Activated T-cell treated with anti-CD3 and anti-CD28 coated beads, Interleukin-2, amount 50 U/mL, for 24 hours (primary cell): ENCODE measurements around the gene ENTPD6.

Experiments used
- DNase-seq: peaks from one replicate; pipeline ENCODE4 v3.0.0-alpha.2; 2020
- H3K27ac Mint-ChIP-seq: 2 replicates; pipeline ENCODE4 v1.8.0; 2020; ENCODE audit warnings: mild to moderate bottlenecking, mixed read lengths
- H3K27me3 Mint-ChIP-seq: 2 replicates; pipeline ENCODE4 v1.8.0; 2020; ENCODE audit warnings: mixed read lengths
- H3K36me3 Mint-ChIP-seq: 2 replicates; pipeline ENCODE4 v1.8.0; 2020; ENCODE audit warnings: low read depth, mixed read lengths
- H3K4me1 Mint-ChIP-seq: 2 replicates; pipeline ENCODE4 v1.8.0; 2020; ENCODE audit warnings: low read depth, mixed read lengths
- H3K4me3 Mint-ChIP-seq: 2 replicates; pipeline ENCODE4 v1.8.0; 2020; ENCODE audit warnings: mild to moderate bottlenecking, moderate library complexity, mixed read lengths
- H3K9me3 Mint-ChIP-seq: 2 replicates; pipeline ENCODE4 v1.8.0; 2020; ENCODE audit warnings: mixed read lengths

The ENTPD6 gene

DNA sequence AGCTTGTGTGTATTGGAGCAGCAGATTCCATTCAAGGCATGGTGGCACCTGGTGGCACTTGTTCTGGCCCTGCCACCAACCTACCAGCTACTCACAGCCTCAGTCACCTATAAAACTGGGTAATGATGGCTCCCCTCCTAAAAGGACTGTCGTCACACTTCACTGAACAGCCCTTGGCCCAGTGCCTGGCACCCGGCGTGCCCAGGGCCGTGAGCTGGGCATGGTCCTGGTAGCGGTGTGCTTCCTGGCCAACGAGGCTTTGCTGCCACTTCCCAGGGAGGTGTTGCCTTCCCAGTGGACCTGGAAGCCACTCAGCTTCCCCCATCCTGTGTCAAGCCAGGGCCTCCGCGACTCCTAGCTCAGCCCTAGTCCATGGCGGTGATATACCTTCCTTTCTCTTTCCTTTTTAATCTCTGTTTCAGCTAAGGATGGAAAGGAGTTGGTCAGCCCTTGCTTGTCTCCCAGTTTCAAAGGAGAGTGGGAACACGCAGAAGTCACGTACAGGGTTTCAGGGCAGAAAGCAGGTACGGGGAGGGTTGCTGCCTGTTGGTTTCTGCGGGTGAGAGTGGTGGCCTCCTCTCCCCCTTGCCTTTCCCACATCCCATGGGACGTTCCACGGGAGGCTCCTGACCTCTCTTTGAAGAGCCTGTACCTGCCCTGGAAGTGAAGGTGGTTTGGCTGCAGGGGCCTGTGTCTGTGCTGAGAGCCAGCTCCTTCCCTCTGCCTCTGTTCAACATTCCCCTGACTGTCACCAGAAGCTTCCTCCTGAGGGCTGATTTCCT lies 25.5 kb downstream of the ENTPD6 start:
- no peak for DNase-seq
- H3K27ac Mint-ChIP-seq, result no peak overlapping the region
- peaks cover 66% of the 10 kb centered on the region for H3K36me3 Mint-ChIP-seq
- no peak overlapping the region for H3K4me3 Mint-ChIP-seq
- H3K27me3 Mint-ChIP-seq, result no peaks in the 10 kb centered on the region
- peaks cover 19% of the 10 kb centered on the region for H3K4me1 Mint-ChIP-seq
- no peaks in the 10 kb centered on the region for H3K9me3 Mint-ChIP-seq

DNA sequence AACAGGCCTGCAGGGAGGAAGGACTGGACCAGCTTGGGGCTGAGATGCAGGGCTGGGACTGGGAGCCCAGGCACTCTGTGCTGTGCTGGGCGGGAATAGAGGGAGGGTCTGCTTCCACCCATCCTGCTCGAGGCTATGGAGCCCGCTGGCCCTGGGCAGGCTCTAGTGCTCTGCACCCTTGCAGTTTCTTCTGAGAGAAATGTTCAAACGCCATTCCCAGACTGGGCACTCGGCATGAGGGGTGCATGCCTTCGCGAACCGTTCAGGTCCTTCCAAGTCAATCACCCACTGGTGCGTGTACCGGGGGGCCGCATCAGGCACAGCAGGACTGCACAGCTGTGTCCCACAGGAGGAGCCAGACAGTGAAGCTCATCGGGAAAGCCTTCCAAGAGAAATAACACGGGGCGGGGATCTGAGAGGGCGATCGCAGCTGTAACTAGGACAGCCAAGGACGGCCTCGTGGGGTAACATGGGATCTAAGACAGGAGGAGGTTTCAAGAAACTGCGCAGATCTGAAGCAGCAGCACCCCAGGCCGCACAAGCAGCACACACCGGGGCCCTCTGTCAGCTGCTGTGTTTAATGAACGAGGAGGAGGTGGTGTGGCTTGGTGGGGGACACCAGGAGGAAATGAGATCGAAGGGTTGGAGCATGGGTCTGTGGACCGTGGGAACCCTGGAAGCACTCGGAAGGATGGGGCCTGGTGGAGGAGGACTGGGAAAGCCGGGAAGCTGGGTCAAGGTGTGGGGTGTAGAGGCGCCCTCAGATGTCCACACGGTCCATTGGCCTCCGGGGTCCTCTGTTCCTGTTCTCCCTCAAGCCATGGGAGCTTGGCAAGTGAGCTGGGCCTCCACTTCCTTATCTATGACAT lies 26.3 kb downstream of the ENTPD6 start:
- Mint-ChIP-seq H3K27ac (peak overlapping the region; percentile 66), H3K4me1 (peaks cover 19% of the 10 kb centered on the region), H3K9me3 (no peaks in the 10 kb centered on the region), H3K36me3 (peaks cover 65% of the 10 kb centered on the region), H3K27me3 (no peaks in the 10 kb centered on the region), H3K4me3 (no peak overlapping the region)
- no peak for DNase-seq

DNA sequence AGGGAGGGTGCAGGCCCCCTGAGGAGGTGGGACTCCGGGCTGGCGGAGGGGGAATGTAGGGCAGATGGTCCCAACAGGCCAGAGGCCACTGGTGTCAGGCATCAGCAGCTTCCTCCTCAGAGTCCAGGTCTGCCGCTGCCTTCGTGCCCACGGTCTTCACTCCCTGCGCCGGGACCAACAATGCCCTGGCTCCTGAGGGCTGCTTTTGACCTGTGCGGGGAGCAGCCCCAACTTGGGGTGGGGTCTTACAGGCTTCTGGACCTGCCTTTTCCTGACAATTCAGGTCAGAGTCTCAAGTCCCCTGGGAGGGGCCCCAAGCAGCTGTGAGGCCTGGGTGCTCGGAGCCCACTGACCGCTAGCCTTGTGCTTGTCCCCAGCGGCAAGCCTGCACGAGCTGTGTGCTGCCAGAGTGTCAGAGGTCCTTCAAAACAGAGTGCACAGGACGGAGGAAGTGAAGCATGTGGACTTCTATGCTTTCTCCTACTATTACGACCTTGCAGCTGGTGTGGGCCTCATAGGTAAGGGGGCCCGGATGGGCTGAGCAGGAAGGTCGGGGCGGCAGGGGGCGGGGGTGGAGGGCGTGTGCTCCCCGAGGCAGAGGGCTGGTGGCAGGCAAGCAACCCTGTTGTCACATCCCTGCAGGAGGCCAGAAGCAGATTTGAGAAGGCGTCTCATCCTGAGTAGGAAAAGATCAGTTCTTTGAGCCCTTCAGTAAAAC lies 27.1 kb downstream of the ENTPD6 start:
- Mint-ChIP-seq H3K27ac (peak overlapping the region; percentile 87), H3K9me3 (no peaks in the 10 kb centered on the region), H3K4me1 (peaks cover 19% of the 10 kb centered on the region), H3K27me3 (no peaks in the 10 kb centered on the region), H3K36me3 (peaks cover 62% of the 10 kb centered on the region), H3K4me3 (no peak overlapping the region)
- DNase-seq, result no peak

DNA sequence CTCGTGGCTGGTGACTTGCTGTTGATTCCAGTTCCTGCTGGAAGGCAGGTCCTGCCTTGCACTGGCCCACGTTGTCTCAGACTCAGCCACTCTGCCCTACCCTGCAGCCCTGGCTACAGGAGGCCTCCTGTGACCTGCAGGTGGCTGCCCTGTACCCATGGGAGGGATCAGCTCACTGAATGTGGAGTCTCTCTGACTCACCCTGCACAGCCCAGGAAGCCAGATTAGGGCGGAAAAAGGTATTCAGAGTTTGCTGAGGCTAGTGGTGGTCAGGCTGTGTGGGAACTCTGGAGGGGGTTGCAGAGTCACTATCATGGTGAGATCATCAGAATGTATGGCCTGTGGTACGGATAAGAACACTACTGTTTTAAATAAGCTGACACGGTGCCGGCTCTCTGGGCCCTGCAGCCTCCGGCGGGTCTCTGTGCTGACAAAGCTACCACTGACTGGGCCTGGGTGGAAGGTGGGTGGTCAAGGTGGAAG lies 27.7 kb downstream of the ENTPD6 start:
- no peak overlapping the region for H3K4me3 Mint-ChIP-seq
- H3K27ac Mint-ChIP-seq, result peak overlapping the region; percentile 87
- H3K36me3 Mint-ChIP-seq, result peaks cover 59% of the 10 kb centered on the region
- no peaks in the 10 kb centered on the region for H3K27me3 Mint-ChIP-seq
- H3K4me1 Mint-ChIP-seq, result peaks cover 19% of the 10 kb centered on the region
- no peaks in the 10 kb centered on the region for H3K9me3 Mint-ChIP-seq
- peak; percentile 51 for DNase-seq

DNA sequence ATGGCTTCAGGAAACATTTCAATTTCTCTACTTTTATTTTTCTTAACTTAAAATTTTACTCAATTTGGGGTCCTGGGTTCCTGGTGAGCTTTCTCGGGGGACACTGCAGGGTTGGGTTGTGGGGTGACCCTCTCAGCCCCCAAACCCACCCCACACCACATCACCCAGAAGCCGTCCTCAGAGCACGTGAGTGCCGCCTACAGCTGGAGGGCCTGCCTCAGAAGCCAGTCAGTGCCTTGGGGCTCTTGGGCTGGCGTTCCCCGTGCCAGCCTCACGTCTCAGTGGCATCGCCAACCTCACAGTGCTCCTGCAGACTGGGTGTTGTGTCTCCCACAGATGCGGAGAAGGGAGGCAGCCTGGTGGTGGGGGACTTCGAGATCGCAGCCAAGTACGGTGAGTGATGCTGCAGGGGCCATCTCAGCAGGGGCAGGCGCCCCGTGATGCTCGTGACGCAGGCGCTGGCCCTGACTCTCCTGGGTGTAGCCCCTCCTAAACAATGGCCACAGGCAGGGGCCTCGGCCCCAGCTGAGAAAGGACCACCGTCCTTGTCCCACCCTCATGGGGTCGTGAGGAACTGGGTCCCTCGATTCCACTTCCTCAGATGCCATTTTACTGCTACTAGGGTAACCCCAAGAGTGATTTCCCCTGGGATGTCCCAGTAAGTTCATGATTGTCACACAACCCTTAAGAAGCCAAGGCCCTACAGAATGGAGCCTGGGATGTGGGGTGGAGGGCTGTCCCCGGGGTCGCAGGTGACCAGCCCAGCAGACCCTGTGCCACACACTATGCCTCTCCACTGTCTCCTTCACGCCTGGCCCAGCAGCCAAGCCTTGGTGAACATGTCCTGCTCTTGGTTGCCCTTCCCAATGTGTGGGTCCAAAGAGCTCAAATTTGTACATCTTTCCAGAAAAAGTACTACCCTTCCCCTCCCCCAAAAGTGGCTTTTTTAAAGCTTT lies 28.5 kb downstream of the ENTPD6 start:
- Mint-ChIP-seq H3K36me3 (peaks cover 52% of the 10 kb centered on the region), H3K4me1 (peaks cover 19% of the 10 kb centered on the region), H3K27me3 (no peaks in the 10 kb centered on the region), H3K27ac (peak overlapping the region; percentile 87), H3K9me3 (no peaks in the 10 kb centered on the region), H3K4me3 (no peak overlapping the region)
- DNase-seq, result peak; percentile 22

DNA sequence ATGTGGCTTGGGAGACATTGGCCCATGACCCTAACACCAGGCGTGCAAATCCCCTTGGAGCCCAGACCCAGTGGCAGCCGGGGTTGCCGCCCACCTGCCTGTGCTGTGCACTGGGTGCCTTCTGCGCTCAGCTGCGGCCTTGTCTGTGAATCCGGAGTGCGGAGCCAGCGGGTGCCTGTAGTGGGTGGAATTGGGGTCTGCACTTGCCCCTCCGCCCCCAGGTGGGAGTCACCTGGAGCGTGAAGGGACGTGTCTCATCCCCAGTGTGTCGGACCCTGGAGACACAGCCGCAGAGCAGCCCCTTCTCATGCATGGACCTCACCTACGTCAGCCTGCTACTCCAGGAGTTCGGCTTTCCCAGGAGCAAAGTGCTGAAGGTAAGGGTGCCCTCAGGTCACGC lies 29.4 kb downstream of the ENTPD6 start:
- no peak overlapping the region for H3K4me3 Mint-ChIP-seq
- H3K27ac Mint-ChIP-seq, result no peak overlapping the region
- H3K4me1 Mint-ChIP-seq, result peaks cover 19% of the 10 kb centered on the region
- H3K27me3 Mint-ChIP-seq, result no peaks in the 10 kb centered on the region
- peaks cover 44% of the 10 kb centered on the region for H3K36me3 Mint-ChIP-seq
- no peak for DNase-seq
- H3K9me3 Mint-ChIP-seq, result no peaks in the 10 kb centered on the region

DNA sequence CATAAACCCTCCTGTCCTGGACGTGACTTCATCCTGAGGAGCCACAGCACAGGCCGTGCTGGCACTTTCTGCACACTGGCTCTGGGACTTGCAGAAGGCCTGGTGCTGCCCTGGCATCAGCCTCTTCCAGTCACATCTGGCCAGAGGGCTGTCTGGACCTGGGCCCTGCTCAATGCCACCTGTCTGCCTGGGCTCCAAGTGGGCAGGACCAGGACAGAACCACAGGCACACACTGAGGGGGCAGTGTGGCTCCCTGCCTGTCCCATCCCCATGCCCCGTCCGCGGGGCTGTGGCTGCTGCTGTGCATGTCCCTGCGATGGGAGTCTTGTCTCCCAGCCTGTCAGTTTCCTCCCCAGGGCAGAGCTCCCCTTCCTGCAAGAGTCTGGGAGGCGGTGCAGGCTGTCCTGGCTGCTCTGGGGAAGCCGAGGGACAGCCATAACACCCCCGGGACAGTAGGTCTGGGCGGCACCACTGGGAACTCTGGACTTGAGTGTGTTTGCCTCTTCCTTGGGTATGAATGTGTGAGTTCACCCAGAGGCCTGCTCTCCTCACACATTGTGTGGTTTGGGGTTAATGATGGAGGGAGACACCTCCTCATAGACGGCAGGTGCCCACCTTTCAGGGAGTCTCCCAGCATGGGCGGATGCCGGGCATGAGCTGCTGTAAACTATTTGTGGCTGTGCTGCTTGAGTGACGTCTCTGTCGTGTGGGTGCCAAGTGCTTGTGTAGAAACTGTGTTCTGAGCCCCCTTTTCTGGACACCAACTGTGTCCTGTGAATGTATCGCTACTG lies 30.3 kb downstream of the ENTPD6 start:
- no peak overlapping the region for H3K27ac Mint-ChIP-seq
- peaks cover 43% of the 10 kb centered on the region for H3K36me3 Mint-ChIP-seq
- H3K27me3 Mint-ChIP-seq, result no peaks in the 10 kb centered on the region
- H3K9me3 Mint-ChIP-seq, result no peaks in the 10 kb centered on the region
- H3K4me3 Mint-ChIP-seq, result no peak overlapping the region
- DNase-seq, result no peak
- H3K4me1 Mint-ChIP-seq, result peaks cover 19% of the 10 kb centered on the region

DNA sequence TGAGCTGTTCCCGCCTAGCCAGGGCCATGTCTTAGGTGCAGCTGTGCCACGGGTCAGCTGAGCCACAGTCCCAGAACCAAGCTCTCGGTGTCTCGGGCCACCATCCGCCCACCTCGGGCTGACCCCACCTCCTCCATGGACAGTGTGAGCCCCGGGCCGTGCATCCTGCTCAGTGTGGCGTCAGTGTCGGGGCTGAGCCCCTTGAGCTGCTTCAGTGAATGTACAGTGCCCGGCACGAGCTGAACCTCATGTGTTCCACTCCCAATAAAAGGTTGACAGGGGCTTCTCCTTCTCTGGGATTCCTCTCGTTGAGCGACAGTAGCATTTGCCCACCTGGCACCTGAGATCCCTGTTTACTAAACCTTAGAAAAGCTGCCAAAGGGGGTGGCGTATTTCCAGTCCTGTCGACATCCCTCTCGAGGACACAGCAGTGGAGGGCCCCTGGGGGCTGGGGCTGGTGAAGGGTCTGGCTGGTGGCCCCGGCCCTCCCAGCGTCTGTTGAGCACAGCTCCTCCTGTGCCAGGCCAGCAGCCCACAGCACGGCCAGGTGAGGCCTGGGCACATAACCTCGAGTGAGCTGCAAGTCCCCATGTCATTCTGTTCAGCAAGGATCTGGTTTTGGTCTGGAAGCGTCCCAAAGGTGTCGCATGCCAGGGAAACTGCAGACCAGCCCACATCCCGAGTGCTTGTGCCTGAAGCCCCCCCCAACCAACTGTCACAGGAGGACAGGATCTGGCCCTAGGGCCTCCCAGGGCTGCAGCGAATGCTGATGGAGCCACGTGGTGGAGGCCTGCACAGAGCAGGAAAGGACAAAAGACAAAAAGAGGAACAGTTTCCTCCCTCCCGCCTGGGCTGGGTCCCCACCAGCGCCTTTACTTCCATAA lies 31.2 kb downstream of the ENTPD6 start:
- DNase-seq, result no peak
- Mint-ChIP-seq H3K9me3 (no peaks in the 10 kb centered on the region), H3K27ac (no peak overlapping the region), H3K4me1 (peaks cover 19% of the 10 kb centered on the region), H3K4me3 (no peak overlapping the region), H3K27me3 (no peaks in the 10 kb centered on the region), H3K36me3 (peaks cover 36% of the 10 kb centered on the region)

DNA sequence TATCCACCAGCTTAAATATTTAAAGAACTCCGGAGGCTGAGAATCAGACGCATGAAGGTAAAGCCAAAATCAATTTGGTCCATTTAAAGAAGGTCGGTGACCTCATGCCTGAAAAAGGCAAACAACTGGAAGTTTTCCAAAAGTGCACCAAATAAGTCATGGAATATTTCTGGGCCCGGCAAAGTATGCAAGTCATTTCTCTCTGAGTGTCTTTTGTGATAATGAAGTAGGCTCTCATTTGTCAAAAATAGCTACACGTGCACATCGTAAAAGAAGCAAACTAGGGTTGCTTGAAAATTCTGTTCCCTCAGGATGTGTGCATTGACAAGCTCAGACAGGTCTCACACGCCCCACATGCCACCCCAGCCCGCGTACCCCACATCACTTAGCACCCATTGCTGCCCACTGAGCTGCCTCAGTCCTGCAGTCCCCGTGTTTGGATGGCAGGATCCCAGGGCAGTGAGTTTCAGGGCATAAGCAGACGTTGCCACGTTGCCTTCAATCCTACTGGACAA lies 31.9 kb downstream of the ENTPD6 start:
- Mint-ChIP-seq H3K4me3 (no peak overlapping the region), H3K9me3 (no peaks in the 10 kb centered on the region), H3K4me1 (peaks cover 19% of the 10 kb centered on the region), H3K27ac (no peak overlapping the region), H3K27me3 (no peaks in the 10 kb centered on the region), H3K36me3 (peaks cover 32% of the 10 kb centered on the region)
- no peak for DNase-seq

DNA sequence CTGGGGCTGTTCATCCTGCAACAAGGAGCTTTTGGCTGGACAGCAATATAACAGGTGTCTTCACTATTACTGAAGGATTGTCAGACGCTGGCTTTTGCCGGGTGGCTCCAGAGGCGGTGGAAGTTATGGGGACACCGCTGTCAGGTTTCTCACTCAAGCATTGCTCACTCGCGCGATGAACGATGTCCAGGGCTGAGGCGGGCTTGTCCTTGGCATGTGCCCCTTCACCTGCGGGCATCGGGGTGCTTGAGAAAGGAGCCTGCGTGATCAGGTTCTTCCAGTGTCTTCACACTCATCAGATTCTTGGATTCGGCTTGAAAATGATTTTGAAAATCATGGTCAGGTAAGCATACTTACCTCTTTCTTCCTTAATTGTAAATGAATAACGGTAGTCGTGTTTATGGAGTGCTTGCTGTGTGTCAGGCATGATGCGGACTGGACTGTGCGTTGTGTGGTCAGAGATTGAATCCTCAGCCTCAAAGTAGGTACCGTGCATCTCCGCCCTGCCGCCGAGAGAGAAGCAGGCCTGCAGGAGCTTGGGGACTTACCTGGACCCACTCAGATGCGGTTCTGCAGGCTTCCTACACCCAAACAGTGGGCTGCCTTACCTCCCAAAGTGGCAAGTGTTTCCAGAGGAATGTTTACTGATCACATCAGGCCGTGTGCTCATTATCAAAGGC lies 34.1 kb downstream of the ENTPD6 start:
- H3K9me3 Mint-ChIP-seq, result no peaks in the 10 kb centered on the region
- H3K36me3 Mint-ChIP-seq, result peaks cover 19% of the 10 kb centered on the region
- no peak for DNase-seq
- H3K27ac Mint-ChIP-seq, result peak overlapping the region; percentile 2
- no peak overlapping the region for H3K4me3 Mint-ChIP-seq
- H3K4me1 Mint-ChIP-seq, result no peaks in the 10 kb centered on the region
- H3K27me3 Mint-ChIP-seq, result peaks cover 10% of the 10 kb centered on the region

DNA sequence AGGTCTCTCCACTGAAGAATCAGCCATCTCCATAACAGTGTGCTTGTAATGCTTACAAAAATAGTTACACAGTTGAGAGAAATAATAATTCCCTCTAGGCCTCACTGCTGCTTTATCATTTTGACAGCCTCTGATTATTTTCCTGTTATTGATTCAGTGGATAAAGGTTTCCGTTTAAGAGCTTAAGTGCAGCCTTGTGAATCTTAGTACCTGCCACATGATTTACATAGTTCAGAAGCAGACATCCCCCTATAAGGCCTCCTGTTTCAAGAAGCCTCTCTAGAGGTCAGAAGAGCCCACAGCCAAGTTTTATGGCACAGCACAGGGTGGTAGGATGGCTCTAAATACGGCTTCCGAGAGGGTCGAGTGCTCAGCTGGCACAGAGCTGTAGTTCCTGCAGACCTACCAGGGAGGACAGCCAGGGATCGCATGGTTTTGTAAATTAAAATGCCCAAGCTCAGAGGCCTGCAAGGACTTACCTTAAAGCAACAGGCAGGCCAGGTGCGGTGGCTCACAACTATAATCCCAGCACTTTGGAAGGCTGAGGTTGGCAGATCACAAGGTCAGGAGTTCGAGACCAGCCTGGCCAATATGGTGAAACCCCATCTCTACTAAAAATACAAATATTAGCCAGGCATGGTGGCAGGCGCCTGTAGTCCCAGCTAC lies 34.8 kb downstream of the ENTPD6 start:
- H3K27ac Mint-ChIP-seq, result no peak overlapping the region
- H3K27me3 Mint-ChIP-seq, result peaks cover 14% of the 10 kb centered on the region
- H3K4me1 Mint-ChIP-seq, result no peaks in the 10 kb centered on the region
- H3K36me3 Mint-ChIP-seq, result peaks cover 17% of the 10 kb centered on the region
- DNase-seq, result no peak
- no peaks in the 10 kb centered on the region for H3K9me3 Mint-ChIP-seq
- H3K4me3 Mint-ChIP-seq, result no peak overlapping the region
